Regular cardiac myocyte (primary cell): Measurements from ENCODE around the gene CHRNA5. TPM values are rescaled to one million over a fixed set of nuclear protein-coding genes. Genes with fewer than 3 reads are reported as not detected.

ENCODE experiments used
- total RNA-seq: library from RNA; depleted of rRNA; stranded (reverse); fragments of >200 nt; gene quantifications from 2 replicates; pipeline ENCODE4 v1.2.3, GENCODE V29; 2014

The CHRNA5 gene
- total RNA-seq: 0.56 and 2.3 TPM in 2 replicates

DNA sequence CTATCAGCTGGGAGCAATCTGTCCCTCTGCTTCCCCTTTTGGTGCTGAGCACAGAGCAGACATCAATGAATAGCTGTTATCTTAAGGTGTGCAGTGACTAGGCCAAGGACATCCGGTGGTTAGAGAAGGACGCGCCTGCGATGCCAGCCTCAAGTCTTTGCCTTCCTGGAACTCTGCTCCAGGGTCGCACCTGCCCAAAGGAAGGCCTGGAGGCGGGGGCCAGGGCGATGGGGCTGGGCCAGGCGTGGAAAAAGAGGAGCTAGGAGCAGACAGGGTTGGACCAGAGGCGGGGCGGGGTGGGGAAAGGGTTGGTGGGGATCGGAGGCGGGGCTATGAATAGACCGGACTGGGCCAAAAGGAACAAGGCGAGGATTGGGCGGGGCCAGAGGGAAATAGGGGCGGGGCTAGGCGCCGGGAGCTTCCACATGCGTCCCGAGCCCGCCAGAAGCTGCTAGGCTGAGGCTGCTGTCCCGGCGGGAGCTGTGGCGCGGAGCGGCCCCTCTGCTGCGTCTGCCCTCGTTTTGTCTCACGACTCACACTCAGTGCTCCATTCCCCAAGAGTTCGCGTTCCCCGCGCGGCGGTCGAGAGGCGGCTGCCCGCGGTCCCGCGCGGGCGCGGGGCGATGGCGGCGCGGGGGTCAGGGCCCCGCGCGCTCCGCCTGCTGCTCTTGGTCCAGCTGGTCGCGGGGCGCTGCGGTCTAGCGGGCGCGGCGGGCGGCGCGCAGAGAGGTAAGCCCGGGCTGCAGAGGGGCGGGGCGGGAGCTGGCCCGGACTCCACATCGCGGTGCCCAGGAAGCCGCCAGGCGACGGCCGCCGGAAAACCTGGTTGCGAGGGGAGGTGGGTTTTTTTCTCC lies at the start of gene CHRNA5:
Gene CHRNA5, plus strand, starts transcription at position 424 of the 854 bp plus-strand sequence. Its CDS starts 200 bp downstream, at position 624.

DNA sequence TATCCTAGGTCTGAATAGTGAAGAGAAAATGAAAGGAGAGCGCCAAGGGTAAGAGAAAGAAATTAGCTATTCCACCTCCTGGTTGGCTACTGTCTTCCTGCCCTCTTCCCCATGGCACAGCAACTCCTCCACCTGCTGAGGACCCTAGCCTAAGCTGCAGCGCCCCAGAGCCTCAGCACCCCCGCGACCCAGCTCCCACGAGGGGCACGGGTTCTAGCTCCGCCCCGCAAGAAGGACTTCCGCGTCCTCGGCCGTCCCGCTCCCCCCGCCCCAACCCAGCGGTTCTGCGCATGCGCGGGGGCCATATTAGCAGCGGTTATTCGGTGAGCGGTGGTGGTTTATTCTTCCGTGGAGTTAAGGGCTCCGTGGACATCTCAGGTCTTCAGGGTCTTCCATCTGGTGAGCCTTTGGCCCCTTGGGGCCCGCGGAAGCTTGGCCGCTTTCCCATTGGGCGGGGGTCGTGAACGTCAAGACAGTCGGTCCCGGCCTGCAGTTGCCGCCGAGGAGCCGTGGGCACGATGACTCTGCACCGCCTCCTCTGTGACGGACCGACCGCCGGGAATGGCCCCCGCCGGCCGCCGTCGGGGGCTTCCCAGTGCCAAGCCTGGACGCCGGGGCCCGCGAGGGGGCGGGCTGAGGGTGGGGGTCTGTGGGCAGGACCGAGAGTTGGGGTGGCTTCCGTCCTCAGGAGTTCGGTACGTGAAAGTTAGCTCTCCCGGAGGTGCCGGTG lies 25.0 kb upstream of the CHRNA5 start, which contains the start of gene PSMA4:
Gene PSMA4, plus strand, starts transcription at position 304 of the 730 bp plus-strand sequence. CDS start 1,484 bp downstream, outside the sequence.

DNA sequence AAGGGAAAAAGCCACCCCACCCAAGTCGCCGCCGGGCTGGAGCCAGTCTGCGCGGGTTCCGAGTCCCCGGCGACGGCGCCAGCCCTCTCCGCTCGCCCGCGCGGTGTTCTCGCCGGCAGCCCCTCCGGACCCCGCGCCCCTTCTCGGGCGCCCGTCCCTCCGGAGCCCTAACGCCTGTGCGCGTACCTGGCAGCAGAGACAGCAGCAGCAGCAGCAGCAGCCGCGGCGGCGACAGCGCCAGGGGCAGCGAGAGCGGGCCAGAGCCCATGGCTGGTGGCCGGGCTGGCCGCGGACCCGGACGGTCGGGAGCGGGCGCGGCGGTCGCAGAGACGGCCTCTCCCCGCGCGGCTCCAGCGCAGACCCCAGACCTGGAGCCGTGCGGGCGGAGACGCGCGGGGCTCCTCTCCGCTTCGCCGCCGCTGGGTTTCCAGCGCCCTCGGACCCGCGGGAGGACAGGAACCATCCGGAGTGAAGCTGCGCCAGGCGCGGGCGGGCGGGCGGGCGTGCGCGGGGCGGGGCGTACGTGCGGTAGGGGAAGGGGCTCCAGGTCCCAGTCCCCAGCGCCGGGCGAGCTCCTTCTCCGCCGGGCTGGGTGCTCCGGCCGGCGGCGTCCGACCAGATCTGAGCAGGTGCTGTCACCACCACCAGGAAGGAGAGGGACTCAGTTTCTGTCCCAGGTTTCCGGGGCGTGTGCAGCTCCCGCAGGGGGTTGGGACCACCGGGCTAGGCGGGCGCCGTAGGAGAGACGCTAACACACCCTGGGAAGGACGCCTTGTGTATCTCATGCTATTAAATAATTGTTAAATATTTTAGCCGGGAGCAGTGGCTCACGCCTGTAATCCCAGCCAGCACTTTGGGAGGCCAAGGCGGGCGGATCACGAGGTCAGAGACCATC lies 55.5 kb downstream of the CHRNA5 start, which contains the start of gene CHRNA3:
Gene CHRNA3, minus strand, starts transcription at position 470 of the 895 bp plus-strand sequence. Its CDS starts 202 bp downstream, at position 268.

DNA sequence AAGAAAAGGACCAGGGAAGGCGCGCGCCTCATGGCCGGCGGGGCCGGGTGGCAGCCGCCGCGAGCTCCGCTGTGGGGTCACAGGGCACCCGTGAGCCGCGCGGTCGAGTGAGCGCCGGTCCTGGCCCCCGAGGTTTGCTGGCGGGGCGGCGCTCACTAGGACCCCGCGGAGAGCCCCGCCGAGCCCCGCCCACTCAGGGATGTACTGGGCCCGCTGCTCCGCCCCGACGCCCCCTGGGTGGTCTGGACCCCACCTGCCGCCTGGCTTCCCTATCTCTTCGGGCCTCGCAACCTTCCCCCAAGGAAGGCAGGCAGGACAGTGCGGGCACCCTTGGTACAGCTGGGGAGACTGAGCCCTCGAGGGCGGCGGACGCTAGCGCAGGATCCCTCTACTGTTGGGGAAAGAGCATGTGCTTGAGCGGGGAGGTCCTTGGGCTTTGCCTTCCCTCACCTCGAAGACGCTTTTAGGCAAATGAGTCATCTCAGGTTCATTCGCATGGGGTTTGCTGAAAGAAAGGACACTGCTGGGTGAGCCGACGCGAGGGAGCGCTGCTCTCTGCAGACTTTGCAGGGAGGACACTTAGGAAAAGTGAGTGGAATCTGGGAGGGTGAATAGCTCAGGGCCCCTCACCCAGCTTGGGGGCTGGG lies 75.9 kb downstream of the CHRNA5 start, which contains the start of gene CHRNB4:
Gene CHRNB4, minus strand, starts transcription at position 109 of the 647 bp plus-strand sequence. Its CDS starts 77 bp downstream, at position 32.

Other genes starting within 250 kb of the CHRNA5 start
- not detected in 2 replicates for gene CRABP1, start 225.2 kb upstream of the CHRNA5 start, total RNA-seq
- 15.1 and 31.9 TPM in 2 replicates for gene IREB2, start 127.3 kb upstream of the CHRNA5 start, total RNA-seq
- 2.9 and 3.9 TPM in 2 replicates for gene HYKK, start 57.9 kb upstream of the CHRNA5 start, total RNA-seq
- 200 and 355 TPM in 2 replicates for gene PSMA4, start 25.1 kb upstream of the CHRNA5 start, total RNA-seq
- 0.28 TPM in 1 of 2 replicates, not detected in the other for gene CHRNA3, start 55.5 kb downstream of the CHRNA5 start, total RNA-seq
- gene CHRNB4, start 75.7 kb downstream of the CHRNA5 start, total RNA-seq: not detected in 2 replicates
- gene ADAMTS7, start 245.9 kb downstream of the CHRNA5 start, total RNA-seq: 12.8 and 18.6 TPM in 2 replicates